GM19240 (cell line): ENCODE data around the gene GALNTL6.

Experiments
- DNase-seq: peaks from one replicate; pipeline ENCODE4 v3.0.0; 2011; ENCODE audit warnings: low spot score; ENCODE audit not compliant: insufficient read length

GALNTL6 gene

GRCh38 chr4:172521680-172522079, 708.5 kb downstream of the GALNTL6 start:
- DNase-seq = no peak

- no peak for DNase-seq
Measured at GRCh38 chr4:172543249-172543648, 730.0 kb downstream of the GALNTL6 start.

GRCh38 chr4:172546782-172547181, 733.6 kb downstream of the GALNTL6 start:
- no peak for DNase-seq

GRCh38 chr4:172547724-172548123, 734.5 kb downstream of the GALNTL6 start:
- no peak for DNase-seq

- DNase-seq = no peak
Measured at GRCh38 chr4:172553216-172553615, 740.0 kb downstream of the GALNTL6 start.

- DNase-seq = no peak
Measured at GRCh38 chr4:172554588-172554987, 741.4 kb downstream of the GALNTL6 start.

GRCh38 chr4:172555725-172556124, 742.5 kb downstream of the GALNTL6 start:
- no peak for DNase-seq

GRCh38 chr4:172573899-172574298, 760.7 kb downstream of the GALNTL6 start:
- DNase-seq = no peak

GRCh38 chr4:172578712-172579111, 765.5 kb downstream of the GALNTL6 start:
- no peak for DNase-seq

- no peak for DNase-seq
Measured at GRCh38 chr4:172584816-172585215, 771.6 kb downstream of the GALNTL6 start.

- DNase-seq = no peak
Measured at GRCh38 chr4:172596206-172596605, 783.0 kb downstream of the GALNTL6 start.

GRCh38 chr4:172599554-172599953, 786.4 kb downstream of the GALNTL6 start:
- DNase-seq = no peak

GRCh38 chr4:172601195-172601594, 788.0 kb downstream of the GALNTL6 start:
- DNase-seq = no peak

- DNase-seq = no peak
Measured at GRCh38 chr4:172619218-172619617, 806.0 kb downstream of the GALNTL6 start.

GRCh38 chr4:172619798-172620197, 806.6 kb downstream of the GALNTL6 start:
- no peak for DNase-seq

GRCh38 chr4:172628263-172628662, 815.1 kb downstream of the GALNTL6 start:
- no peak for DNase-seq

- no peak for DNase-seq
Measured at GRCh38 chr4:172630280-172630679, 817.1 kb downstream of the GALNTL6 start.

GRCh38 chr4:172631832-172632231, 818.6 kb downstream of the GALNTL6 start:
- no peak for DNase-seq

- no peak for DNase-seq
Measured at GRCh38 chr4:172648471-172648870, 835.3 kb downstream of the GALNTL6 start.

GRCh38 chr4:172649143-172649542, 835.9 kb downstream of the GALNTL6 start:
- no peak for DNase-seq

- DNase-seq = no peak
Measured at GRCh38 chr4:172650758-172651530, 837.7 kb downstream of the GALNTL6 start.

GRCh38 chr4:172651961-172652360, 838.8 kb downstream of the GALNTL6 start:
- DNase-seq = no peak

- no peak for DNase-seq
Measured at GRCh38 chr4:172652369-172652768, 839.2 kb downstream of the GALNTL6 start.
